NCI-H1048 (cell line): ENCODE measurements around the gene TRIOBP.

Source experiments
- DNase-seq: peaks from one replicate; lab custom pipeline; 2025; lab: John Stamatoyannopoulos, UW

Gene TRIOBP

DNA sequence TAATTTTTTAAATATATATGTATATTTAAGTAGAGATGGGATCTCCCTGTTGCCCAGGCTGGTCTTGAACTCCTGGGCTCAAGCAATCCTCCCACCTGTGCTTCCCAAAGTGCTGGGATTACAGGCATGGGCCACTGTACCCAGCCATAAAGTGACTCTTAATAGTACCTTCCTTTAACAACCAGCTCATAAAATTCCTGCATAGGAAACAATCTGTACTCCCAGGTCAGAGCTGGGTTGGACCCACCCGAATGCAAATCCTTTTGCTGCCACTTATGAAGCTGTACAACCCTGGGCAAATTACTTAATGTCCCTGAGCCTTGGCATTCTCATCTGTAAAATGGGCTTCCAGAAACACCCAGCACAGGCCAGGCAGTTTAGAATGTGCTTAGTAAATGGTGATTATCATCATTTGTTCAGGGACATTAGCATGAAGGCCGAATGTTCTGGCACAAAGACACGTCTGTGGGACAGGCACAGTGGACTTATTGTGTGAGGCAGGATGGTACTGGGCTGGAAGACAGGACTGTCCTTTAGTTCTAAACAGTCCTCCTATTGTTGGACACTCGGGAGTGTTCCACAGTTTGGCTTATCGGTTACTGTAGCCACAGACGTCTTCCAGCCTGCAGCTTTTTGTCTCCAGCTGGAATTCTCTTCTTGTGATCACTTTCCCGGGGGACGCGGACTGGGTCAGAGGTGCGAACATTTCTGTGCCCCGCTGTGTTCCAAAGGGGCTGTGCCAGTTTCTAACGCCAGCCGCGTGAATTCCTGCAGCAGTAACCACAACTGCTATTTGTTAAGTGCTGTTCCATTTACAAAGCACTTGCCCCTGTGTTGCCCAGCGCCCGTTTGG, 32.4 kb upstream of the TRIOBP start:
- no peak for DNase-seq

DNA sequence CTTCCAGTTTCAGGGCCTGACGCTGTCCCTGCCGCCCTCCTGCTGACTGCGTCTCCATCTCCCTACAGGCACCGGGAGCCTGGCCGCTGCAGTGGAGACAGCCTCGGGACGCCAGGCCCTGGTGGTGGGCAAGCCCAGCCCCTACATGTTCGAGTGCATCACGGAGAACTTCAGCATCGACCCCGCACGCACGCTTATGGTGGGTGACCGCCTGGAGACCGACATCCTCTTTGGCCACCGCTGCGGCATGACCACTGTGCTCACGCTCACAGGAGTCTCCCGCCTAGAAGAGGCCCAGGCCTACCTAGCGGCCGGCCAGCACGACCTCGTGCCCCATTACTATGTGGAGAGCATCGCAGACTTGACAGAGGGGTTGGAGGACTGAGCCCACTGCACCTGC, 31.4 kb upstream of the TRIOBP start:
- DNase-seq = no peak

DNA sequence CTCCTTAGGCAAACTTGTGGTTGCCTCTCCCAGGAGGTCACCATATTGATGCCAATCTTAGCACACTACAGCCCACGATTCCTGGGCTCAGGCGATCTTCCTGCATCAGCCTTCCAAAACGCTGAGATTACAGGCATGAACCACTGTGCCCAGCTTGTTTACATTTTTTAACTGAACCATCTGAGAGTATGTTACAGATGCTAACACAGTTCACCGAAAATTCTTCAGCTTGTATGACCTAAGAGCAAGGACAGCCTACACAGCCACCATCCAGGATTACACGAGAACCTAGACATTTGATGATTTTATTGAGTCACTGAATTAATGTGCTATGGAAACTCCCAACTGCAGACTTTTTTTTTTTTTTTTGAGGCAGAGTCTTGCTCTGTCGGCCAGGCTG, 27.3 kb upstream of the TRIOBP start:
- DNase-seq = no peak

DNA sequence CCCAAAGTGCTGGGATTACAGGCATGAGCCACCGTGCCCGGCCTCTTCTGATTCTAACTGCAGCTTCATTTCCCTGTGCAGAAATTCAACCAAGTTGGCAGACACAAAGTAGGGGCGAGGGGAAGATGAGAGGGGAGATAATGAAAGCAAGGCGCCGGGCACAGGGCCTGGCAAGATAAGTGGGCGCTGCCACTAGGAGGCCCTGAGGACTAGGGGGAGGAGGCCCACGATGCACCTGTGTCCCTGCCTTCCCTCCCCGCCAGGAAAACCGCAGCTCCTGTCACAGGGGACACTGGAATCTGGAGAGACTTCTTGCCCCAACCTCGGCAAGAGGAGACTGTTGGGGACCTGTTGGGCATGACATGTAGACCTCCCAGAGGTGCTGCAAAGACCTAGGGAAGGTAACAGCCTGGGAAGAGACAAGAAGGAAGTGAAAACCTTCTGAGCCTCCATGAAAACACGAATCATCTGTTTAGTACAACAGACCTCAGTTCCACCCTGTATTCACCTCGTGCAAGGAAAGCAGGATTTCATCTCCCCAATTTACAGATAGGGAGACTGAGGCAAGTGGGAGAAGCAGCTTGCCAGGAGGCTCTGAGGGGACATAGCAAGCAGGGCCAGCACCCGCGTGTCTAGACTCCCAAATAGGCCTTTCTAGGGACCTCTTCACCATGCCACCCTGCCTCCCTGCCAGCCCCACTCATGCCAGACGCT, 24.5 kb upstream of the TRIOBP start:
- no peak for DNase-seq

DNA sequence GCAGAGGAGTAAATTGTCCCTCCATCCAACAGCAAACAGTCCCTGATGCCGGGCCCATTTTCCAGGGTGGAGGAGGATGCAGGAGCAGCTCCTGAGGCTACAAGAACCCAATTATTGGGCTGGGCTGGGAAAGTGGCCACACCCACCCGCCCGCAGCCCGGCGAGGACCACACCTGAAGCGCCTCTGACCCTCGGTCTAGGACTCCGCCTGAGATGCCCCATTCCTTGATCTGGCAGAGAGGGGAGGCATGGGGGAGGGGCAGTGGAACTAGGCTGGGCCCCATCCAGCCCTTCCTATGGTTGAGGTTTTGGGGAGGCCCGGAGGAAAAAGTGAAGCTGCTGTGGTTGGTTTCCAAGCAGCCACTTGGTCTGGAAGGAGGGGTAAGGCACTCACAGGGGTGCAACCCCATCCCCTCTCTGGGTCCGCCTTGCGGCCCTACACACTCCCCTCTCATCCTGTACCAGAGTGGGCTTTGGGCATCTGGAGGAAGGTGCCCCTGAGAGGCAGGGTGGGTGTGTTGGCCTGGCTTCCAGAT, 23.9 kb upstream of the TRIOBP start:
- DNase-seq = no peak

DNA sequence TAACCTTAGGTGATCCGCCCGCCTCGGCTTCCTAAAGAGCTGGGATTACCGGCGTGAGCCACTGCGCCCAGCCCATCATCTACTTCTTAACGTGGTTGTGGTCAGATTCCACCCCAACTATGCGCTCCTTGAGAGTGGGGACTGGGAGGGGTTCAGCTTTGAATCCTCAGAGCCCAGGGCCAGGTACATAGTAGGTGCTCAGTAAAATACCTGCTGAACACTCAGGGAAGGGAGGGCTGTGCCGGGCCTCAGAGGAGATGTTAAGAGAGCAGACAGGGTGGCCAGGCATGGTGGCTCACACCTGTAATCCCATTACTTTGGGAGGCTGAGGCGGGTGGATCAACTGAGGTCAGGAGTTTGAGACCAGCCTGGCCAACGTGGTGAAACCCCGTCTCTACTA, 22.6 kb upstream of the TRIOBP start:
- no peak for DNase-seq

DNA sequence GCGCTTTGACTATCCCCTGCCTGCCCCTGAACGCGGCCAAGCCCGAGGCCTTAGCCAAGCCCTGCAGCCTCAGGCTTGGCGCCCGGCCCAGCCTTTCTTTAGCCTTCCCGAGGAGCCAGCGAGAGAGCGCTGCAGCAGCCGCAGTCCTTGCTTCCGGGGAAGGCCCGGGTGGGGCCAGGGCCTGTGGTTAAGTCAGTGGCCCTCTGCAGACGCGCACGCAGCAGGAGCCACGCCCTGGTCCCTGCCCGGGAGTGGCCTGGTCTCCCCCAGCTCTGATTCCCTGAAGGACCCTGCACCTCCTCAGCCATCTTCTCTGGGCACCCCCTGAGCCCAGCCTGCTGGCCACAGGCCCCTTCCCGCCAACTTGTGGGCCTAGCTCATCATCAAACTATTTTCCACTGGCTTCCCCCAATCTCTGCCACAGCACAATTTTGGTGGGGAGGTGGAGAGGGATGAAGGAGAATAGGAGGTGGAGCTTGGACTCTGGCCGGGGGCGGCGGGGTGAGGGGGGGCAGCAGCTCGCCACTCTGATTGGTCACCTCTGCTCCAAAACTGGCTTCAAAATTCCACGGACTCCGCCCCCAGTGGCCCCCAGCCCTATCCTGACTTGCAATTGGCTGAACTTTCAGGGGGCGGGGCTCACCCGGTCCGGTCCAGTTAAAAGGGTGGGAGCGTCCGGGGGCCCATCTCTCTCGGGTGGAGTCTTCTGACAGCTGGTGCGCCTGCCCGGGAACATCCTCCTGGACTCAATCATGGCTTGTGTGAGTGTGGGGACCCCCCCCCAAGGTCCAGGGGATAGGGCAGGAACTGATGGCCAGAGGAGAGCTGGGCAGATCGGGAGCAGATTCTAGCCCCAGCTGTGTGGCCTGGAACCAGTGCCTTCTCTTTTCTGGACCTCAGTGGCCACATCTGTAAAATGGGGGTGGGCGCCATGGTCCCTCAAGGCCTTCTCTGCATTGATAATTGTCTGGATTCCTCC, 21.6 kb upstream of the TRIOBP start, which contains the start of gene LGALS1:
Gene LGALS1 (plus strand): TSS at position 686 of the 979 bp plus-strand sequence. CDS start 67 bp downstream, at position 753.
- DNase-seq = no peak

DNA sequence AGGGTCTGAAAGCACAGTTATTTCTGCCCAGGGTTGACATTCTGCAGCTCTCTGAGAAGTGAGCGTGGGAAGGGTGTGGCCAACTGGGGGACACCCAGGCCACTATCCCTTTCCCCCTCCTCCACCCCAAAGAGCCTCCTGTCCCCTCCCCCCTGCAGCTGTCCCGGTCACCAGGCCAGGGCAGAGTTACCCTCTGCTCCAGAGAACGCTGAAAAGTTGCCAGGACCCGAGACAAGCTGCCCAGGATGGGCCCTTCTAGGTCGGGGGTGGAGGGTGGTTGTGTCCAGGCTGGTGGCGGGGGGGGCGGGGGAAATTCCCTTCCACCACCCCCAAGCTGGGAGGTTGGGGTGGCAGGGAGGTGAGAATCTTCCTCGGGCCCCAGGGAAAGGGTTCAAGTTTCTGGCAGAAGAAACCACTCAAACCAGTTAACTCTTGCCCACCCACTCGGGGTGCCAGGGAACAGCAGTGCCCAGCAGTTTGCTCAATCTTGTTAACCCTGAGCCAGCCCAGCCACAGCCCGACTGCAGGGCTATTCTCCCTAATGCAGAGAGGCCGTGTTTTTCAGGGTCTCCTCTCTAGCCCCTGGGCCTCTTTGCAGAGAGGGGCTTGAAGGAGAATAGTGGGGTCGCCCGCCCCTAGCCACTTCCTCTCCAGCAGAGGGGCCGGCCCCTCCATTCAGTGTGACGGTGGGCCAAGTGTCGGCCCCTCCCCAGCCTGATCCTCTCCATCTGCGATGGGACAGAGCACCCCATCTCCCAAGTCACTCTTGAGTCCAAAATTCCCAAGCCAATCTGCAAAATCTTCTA, 20.7 kb upstream of the TRIOBP start:
- no peak for DNase-seq

DNA sequence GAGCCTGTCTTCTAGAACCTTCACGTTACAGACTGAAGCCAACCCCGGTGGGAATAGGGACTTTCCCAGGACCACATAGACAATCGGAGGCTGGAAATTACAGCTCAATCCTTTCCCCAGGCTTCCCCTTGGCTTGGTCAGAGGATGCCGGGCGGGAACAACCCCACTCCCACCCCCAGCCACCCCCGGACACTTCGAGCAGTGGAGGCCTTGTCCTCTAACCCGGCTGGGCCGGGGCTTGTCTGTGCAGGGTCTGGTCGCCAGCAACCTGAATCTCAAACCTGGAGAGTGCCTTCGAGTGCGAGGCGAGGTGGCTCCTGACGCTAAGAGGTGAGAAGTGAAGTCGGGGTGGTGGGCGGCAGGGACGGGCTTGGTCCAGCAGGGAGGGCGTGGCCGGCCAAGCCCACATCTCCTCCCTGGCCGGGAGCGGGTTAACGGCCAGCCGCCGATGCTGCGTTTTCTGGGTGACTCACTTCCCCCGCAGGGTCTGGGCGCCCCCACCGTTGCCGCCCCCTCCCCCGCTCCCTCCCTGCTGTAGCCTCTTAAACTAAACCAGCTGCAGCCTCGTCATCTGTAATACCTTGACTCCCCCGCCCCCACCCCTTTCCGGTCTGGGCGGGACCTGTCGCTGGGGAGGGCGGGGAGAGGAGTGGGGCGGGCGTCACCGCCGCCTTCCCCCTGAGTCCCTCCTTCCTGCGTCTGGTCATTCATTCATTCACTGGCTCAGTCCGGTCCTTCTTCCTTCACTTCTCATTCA, 19.9 kb upstream of the TRIOBP start:
- peak; percentile 54 for DNase-seq

DNA sequence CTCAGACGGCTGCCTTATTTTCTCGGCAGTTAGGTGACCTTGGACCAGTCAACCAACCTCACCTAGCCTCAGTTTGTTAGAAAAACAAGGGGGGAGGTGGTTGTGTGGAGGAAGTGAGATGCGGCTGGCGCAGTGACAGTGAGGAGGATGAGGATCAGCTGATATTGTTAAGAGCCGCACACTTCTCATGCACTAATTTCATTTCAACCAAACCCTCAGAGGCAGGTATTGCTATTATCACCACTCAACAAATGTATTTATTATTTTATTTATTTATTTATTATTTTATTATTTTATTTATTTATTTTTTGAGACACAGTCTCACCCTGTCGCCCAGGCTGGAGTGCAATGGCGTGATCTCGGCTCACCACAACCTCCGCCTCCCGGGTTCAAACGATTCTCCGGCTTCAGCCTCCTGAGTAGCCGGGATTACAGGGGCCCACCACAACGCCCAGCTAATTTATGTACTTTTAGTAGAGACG, 19.3 kb upstream of the TRIOBP start:
- DNase-seq = no peak

DNA sequence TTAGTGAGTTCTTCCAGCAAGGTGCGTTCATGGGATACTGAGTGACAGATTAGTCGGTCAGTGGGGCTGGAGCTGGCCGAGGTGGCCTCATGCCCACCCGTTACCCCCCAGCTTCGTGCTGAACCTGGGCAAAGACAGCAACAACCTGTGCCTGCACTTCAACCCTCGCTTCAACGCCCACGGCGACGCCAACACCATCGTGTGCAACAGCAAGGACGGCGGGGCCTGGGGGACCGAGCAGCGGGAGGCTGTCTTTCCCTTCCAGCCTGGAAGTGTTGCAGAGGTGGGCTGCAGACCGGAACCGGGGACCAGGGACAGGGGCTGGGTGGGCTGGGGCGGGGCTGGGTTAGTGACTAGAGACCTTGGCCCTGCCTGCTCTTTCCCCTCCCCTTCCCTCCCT, 18.5 kb upstream of the TRIOBP start:
- DNase-seq = no peak

DNA sequence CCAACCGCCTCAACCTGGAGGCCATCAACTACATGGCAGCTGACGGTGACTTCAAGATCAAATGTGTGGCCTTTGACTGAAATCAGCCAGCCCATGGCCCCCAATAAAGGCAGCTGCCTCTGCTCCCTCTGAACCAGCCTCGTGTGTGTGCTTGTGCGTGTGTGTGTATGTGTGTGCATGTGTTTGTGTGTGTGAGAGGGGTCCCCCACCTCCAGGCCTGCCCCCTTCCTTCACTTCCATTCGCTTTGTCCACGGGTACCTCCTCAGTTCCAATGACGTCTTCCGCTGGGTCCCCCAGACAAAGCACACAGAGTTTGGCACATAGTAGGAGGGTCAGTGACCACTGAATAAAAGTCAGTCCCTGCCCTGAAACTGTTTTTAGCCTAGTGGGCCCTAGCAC, 17.2 kb upstream of the TRIOBP start:
- DNase-seq = no peak

DNA sequence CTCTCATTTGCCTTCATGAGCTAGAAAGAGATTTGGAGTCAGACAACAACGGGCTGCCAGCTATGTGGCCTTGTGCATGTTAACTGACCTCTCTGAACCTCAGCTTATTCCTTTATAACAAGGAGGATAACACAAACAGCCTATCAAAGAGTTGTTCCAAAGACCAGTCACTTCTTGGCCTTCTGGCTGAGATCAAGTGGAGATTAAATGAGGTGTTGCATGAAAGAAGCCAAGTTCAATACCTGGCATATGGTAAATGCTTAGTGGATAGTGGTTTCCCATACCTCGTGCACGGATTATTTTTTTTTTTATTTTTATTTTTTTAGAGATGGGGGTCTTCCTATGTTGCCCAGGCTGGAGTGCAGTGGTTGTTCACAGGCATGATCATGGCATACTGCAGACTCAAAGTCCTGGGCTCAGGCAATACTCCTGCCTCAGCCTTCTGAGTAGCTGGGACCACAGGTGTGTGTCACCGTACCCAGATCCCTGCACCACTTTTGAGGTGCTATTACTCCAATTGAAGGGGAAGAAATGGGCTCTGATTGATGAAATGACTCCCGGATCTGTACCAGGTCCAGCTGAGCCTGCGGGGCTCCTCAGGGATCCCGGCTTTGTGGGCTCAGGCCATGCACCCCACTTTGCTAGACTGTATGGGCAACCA, 16.5 kb upstream of the TRIOBP start:
- DNase-seq = no peak

DNA sequence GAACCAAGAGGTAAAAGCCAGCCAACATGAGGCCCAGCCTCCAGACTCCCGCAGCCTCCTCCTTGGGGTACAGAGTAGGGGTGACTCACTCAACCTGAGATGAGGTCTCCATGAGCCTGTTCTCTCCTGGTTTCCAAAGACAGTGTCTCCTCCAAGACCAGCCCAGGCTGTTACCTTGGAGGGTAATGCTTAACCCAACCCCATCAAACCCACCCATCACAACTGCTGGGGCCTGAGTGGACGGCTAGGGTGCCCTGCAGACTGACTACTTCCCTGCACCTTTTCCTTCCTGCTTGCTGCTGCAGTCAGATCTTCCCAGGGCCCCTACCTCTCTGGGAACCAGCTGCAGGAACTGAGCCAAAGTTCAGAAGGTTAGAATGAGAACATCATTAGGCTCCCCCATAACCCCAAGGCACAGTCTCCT, 15.8 kb upstream of the TRIOBP start:
- DNase-seq = no peak

DNA sequence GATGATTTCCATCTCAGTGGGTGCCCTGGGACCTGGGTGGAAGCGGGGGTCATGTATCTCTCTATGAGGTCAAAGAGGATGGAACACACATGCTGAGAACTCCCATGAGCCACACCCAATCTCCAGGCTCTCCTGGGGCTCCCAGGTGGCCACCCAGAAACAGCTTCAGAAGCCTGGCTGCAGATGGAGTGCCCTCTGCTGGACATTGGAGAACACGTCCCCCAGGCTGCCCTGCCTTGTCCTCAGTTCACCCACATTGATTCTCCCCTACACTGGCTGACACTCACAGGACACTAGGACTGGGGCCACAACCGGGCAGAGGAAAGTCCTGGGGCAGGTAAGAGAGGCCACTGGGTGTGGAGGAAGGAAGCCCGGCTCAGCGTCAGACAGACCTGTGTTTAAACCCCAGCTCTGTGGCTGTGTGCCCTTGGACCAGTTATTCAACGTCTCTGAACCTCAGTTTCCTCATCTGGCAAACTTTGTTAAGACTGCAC, 15.2 kb upstream of the TRIOBP start:
- peak; percentile 30 for DNase-seq

DNA sequence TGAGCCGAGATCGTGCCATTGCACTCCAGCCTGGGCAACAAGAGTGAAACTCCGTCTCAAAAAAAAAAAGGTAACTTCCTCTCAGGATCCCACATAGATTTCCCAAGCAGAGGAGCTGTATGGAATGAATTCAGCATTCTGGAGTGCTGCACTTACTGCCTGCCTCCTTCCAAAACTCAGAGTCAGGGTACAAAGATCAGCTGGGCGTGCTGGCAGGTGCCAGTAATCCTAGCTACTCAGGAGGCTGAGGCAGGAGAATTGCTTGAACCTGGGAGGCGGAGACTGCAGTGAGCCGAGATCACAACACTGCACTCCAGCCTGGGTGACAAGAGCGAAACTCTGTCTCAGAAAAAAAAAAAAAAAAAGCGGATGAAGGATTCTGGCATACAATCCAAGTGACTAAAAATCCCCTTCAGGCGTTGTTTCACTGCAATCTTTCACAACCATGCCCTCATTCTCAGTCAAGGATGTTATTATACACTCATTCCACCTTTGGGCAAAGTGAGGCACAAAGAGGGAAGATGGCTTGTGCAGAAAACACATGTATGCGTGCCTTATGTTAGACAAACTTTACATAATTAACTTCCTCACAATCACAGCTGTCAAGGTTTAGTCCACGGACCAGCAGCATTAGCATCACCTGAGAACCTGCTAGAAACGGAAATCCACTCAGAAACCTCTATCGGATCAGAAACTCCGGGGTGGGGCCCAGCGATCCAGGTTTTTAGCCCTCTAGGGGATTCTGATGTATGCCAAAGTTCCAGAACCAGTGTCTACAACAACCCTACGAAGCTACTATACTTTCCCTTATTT, 11.8 kb upstream of the TRIOBP start:
- no peak for DNase-seq

DNA sequence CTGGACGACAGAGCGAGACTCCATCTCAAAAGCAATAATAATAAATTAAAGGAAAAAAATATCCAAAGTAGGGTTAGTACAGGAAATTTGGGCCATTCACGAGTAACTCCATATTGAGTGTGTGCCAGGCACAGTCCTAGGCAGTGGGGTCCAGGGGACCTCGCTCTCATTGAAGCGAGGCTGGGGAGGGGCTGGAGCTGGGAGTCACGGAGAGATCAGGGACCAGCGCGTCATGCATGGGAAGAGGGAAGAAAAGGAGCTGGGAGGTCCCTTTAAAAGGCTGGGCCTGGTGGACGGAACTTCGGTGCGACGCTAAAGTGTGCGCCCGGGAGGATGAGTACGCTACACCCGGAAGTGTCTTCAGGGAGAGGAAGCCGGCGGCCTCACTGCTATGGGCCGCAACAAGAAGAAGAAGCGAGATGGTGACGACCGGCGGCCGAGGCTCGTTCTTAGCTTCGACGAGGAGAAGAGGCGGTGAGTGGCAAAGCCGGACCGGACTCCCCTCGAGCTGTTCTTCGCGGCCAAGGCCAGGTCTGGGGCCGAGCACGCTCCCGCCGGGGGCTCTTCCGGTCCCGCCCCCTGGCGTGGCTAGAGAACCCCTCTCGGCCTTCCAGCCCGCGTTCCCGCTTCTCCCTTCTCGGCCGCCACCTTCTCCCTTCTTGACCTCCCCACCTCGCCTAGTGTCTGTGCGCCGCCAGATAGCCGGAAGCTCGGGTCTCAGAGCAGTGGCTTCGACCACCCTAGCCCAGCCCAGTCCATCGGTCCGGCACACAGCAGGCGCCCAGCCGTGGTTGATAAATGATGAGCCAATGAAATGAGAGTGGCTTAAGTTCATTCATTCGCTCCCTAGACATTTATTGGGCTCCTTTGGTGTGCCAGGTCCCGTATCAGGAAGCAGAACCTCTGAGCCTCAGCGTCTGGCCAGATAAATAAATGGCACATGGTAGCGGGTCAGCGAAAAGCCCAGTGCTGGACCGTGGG, 10.6 kb upstream of the TRIOBP start, which contains the start of gene NOL12:
Gene NOL12 (plus strand): TSS at position 342 of the 981 bp plus-strand sequence. CDS start 50 bp downstream, at position 392.
- peak; percentile 56 for DNase-seq
